Testis (tissue), 3 donors: ENCODE data around the gene ULBP3. TPM values are rescaled to one million over a fixed set of nuclear protein-coding genes. Genes with fewer than 3 reads are reported as not detected.
"Not testable (repeated sequence)": the region's sequence is repeated elsewhere in the genome, so short reads cannot be mapped to it uniquely, and the experiment has no call there.

Experiments
- DNase-seq: peaks from one replicate; pipeline ENCODE4 v3.0.0-alpha.2; 2019
- H3K27ac ChIP-seq, 2 donors: fragments of 200-600 bp; sonication (generic); one replicate each; pipeline ENCODE4 v1.5.1; 2019
- H3K27me3 ChIP-seq: fragments of 200-600 bp; sonication (generic); one replicate; pipeline ENCODE4 v1.5.1; 2019
- H3K36me3 ChIP-seq: fragments of 200-600 bp; sonication (generic); one replicate; pipeline ENCODE4 v1.5.1; 2017; ENCODE audit warnings: low read depth; ENCODE audit errors: missing control alignments
- H3K4me1 ChIP-seq: fragments of 200-600 bp; sonication (generic); one replicate; pipeline ENCODE4 v1.5.1; 2019
- H3K4me3 ChIP-seq, 2 donors: fragments of 200-600 bp; sonication (generic); one replicate each; pipeline ENCODE4 v1.5.1; 2017 to 2019
- H3K9me3 ChIP-seq: fragments of 200-600 bp; sonication (generic); one replicate; pipeline ENCODE4 v1.5.1; 2017
- POLR2A ChIP-seq: fragments of 450-650 bp; IDR thresholded peaks from one replicate; pipeline ENCODE4 v1.6.1; 2017; ENCODE audit warnings: antibody characterized with exemption, mild to moderate bottlenecking, moderate library complexity
- WGBS, 2 donors: methylation state at CpG; one replicate each; pipeline ENCODE4 v1.1.5; 2018; 5-methylcytosine and 5-hydroxymethylcytosine counted together
- intact Hi-C: fragments of 100-400 bp; cut with DNase I; formaldehyde crosslinking; loops from one replicate; pipeline ENCODE4 v1.15.1; 2023; ENCODE audit warnings: low total_unique reads
- polyA plus RNA-seq: library from polyadenylated mRNA; stranded (reverse); fragments of 350-450 nt; fragmentation: Illumina TruSeq; extraction: RNeasy Lipid Tissue Mini Kit (QIAGEN cat#74804); gene quantifications from one replicate; pipeline ENCODE4 v1.2.3, GENCODE V29; 2014; ENCODE audit warnings: low read depth, low replicate concordance; ENCODE audit not compliant: insufficient read depth
- total RNA-seq, 2 donors: library from RNA; depleted of rRNA; stranded (reverse); fragments of >200 nt; gene quantifications; one replicate each; pipeline ENCODE4 v1.2.3, GENCODE V29; 2016
- TF ChIP-seq, protein P1 (sequence below), 3 experiments: fragments of 450-650 bp in 2 of 3; fragments of 200-600 bp in 1 of 3; sonication (generic) in 1 of 3; IDR thresholded peaks; one replicate each; pipeline ENCODE4 v1.5.1; 2016 to 2019; ENCODE audit warnings: antibody characterized with exemption in 3 of 3, mild to moderate bottlenecking in 2 of 3, moderate library complexity in 1 of 3

The ULBP3 gene
- total and polyA plus RNA-seq, 3 donors from 2014 or later = 10.3 to 48.3 (median 33.5) TPM

DNA sequence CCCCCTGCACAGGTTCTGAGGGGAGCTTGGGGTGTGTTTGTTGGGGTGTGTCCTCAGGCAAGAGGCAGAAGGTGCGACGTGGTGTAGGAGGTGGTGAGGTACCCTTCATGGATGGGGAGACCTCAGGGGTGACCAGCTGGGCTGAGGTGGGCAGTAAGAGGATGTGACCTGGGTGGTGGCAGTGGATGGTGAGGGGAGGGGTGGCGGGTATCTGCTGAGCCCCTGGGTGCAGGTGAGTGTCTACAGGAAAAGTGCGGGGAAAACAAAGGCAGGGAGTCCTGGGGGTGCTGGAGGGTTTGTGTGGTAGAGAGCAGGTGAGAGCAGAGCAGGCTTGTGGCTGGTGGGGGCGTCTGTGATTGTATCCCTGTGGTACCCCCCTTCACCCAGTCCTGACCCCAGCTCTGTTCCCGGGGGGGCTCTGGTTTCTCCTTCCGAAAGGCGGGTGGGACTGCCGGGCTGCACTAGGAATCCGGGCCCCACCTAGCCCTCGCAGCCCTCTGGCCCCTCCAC lies 44.2 kb downstream of the ULBP3 start:
- DNase-seq = no peak
- no peak overlapping the region for H3K27ac ChIP-seq
- intact Hi-C loops = no loop called here
- WGBS, 2 donors = 40 to 44% methylated on average over 10 to 11 of the region's 11 CpGs
- no peak overlapping the region for H3K4me3 ChIP-seq
- no peaks in the 10 kb centered on the region for H3K27me3 ChIP-seq
- peaks cover 9% of the 10 kb centered on the region for H3K4me1 ChIP-seq
- TF ChIP-seq, protein P1, sequence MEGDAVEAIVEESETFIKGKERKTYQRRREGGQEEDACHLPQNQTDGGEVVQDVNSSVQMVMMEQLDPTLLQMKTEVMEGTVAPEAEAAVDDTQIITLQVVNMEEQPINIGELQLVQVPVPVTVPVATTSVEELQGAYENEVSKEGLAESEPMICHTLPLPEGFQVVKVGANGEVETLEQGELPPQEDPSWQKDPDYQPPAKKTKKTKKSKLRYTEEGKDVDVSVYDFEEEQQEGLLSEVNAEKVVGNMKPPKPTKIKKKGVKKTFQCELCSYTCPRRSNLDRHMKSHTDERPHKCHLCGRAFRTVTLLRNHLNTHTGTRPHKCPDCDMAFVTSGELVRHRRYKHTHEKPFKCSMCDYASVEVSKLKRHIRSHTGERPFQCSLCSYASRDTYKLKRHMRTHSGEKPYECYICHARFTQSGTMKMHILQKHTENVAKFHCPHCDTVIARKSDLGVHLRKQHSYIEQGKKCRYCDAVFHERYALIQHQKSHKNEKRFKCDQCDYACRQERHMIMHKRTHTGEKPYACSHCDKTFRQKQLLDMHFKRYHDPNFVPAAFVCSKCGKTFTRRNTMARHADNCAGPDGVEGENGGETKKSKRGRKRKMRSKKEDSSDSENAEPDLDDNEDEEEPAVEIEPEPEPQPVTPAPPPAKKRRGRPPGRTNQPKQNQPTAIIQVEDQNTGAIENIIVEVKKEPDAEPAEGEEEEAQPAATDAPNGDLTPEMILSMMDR (IDR thresholded peaks at IDR 0.05) = no peak
- no peak for TF ChIP-seq POLR2A
- H3K36me3 ChIP-seq = no peaks in the 10 kb centered on the region
- no peaks in the 10 kb centered on the region for H3K9me3 ChIP-seq

- intact Hi-C loops, DNase-seq, H3K36me3 ChIP-seq, H3K9me3 ChIP-seq, H3K4me3 ChIP-seq, H3K27ac ChIP-seq, H3K27me3 ChIP-seq, H3K4me1 ChIP-seq: not testable (repeated sequence)
- WGBS, 2 donors = 70 to 90% methylated on average over 1 to 2 of the region's 2 CpGs
Observed at GRCh38 chr6:150024021-150024420, 44.9 kb downstream of the ULBP3 start.

DNA sequence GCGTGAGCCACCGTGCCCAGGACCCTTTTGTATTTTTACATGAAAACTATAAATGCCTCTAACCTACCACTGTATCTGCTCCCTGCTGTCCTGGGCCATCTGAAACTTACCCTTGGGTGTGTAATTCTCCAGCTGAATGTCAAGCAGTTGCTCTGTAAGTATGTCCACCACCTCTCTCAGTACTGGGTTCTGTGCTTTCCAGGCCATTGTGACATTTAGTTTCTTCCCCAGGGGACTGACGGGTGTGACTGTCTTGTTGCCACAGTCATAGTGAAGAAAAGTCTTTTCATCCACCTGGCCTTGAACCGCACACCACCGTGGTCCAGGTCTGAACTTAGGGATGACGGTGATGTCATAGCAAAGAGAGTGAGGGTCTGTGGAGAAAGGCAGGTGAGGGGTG lies 47.1 kb downstream of the ULBP3 start:
- H3K4me1 ChIP-seq, DNase-seq, H3K27me3 ChIP-seq, H3K4me3 ChIP-seq, intact Hi-C loops, H3K36me3 ChIP-seq, H3K27ac ChIP-seq, H3K9me3 ChIP-seq: not testable (repeated sequence)
- 94% methylated on average over 2 of the region's 6 CpGs; no CpG with 5 or more reads in 1 of the 2 donors for WGBS, 2 donors

DNA sequence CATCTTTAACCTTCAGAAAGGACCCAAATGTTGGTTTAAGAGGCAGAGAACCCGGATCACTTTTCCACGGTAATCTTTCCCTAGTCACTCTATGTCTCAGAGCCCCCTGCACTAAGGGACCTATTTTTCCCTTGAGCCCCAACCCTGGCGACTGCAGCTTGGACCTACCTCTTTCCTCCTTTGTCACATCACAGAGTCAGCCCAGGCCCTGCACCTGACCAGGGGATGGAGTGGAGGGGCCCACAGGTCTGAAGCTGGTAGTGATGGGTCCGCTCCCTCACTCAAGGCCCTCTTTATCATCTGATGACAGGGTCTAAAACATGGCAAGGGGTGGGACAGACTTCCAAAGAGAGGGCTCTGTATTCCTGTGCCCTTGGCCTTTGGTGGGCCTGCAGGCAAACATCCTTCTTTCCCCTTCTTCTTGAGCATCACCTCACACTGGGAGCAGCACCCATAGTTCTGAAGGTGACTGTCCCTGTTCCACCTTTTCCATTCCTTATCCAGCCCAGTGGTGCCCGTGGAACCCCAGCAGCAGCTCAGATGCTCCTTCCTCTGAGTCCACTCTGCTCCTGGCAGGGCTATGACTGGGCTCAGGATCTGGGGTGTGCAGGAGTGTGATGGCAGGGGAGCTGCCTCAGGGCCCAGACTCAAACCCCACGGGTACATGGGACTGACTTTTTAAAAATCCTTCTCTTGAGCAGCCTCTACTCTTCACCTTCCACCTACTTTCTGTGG lies 49.9 kb downstream of the ULBP3 start:
- Histone ChIP-seq H3K4me1 (no peaks in the 10 kb centered on the region), H3K36me3 (no peaks in the 10 kb centered on the region), H3K4me3 (no peak overlapping the region), H3K27me3 (no peaks in the 10 kb centered on the region), H3K27ac (no peak overlapping the region), H3K9me3 (no peaks in the 10 kb centered on the region)
- intact Hi-C loops = loop anchor here (5.0 kb wide), 1 partner anchor 77 kb away; the partner anchor contains the start of gene ULBP2
- 67 to 75% methylated on average over 6 of the region's 6 CpGs for WGBS, 2 donors
- TF ChIP-seq POLR2A = no peak
- TF ChIP-seq, protein P1 (IDR thresholded peaks at IDR 0.05) = no peak
- no peak for DNase-seq

DNA sequence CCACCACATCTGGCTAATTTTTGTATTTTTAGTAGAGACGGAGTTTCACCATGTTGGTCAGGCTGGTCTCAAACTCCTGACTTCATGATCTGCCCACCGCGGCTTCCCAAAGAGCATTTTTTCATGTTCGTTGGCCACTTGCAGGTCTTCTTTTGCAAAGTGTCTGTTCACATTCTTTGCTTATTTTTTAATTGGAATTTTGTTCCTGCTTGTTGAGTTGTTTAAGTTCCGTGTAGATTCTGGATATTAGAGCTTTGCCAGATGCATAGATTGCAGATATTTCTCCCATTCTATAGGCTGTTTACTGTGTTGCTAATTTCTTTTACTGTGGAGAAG lies 51.8 kb downstream of the ULBP3 start:
- intact Hi-C loops = loop anchor here (5.0 kb wide), 1 partner anchor 75 kb away; the partner anchor contains the start of gene ULBP2
- not testable (repeated sequence) for DNase-seq, H3K27ac ChIP-seq, H3K36me3 ChIP-seq, H3K4me3 ChIP-seq, H3K9me3 ChIP-seq, H3K27me3 ChIP-seq, H3K4me1 ChIP-seq
- WGBS, 2 donors = 10 to 18% methylated on average over 5 of the region's 5 CpGs

GRCh38 chr6:150016324-150017185 lies 52.4 kb downstream of the ULBP3 start:
- DNase-seq = peak; percentile 83
- H3K9me3 ChIP-seq = no peaks in the 10 kb centered on the region
- no peak for TF ChIP-seq POLR2A
- TF ChIP-seq, protein P1 (IDR thresholded peaks at IDR 0.05) = peak; percentile 61 to 64 (median 62)
- no peaks in the 10 kb centered on the region for H3K4me1 ChIP-seq
- no peak overlapping the region for H3K4me3 ChIP-seq
- no peak overlapping the region for H3K27ac ChIP-seq
- intact Hi-C loops = loop anchor here (5.0 kb wide), 1 partner anchor 74 kb away; the partner anchor contains the start of gene ULBP2
- WGBS, 2 donors = 26 to 39% methylated on average over 6 of the region's 6 CpGs
- H3K36me3 ChIP-seq = no peaks in the 10 kb centered on the region
- H3K27me3 ChIP-seq = no peaks in the 10 kb centered on the region

GRCh38 chr6:150015281-150016001 lies 53.5 kb downstream of the ULBP3 start:
- WGBS, 2 donors = 5 to 6% methylated on average over 15 of the region's 15 CpGs
- H3K36me3 ChIP-seq, H3K27ac ChIP-seq, H3K4me1 ChIP-seq, H3K4me3 ChIP-seq, H3K27me3 ChIP-seq, DNase-seq, H3K9me3 ChIP-seq: not testable (repeated sequence)
- intact Hi-C loops = loop anchor here (5.0 kb wide), 1 partner anchor 73 kb away; the partner anchor contains the start of gene ULBP2
